HG02588 (cell line): ENCODE data around the gene NUMA1.

Experiments
- ATAC-seq: cut with Tn5 transposase; IDR thresholded peaks from one replicate; pipeline ENCODE4 v1.9.1; 2021; ENCODE audit warnings: mild to moderate bottlenecking, moderate library complexity; ENCODE audit not compliant: unreplicated experiment

The NUMA1 gene

GRCh38 chr11:72080326-72081183, at the start of gene NUMA1, which contains the start of gene LRRC51:
Gene NUMA1, minus strand, starts transcription at chr11:72080542. Its CDS starts 44,599 bp downstream, at chr11:72035943.
Gene LRRC51, plus strand, starts transcription at chr11:72080850. Its CDS starts 8,234 bp downstream, at chr11:72089084.
- peak; percentile 92 for ATAC-seq

- ATAC-seq = no peak
These were observed 49.0 kb upstream of the NUMA1 start for GRCh38 chr11:72129381-72129780.

GRCh38 chr11:72127923-72128322, 47.6 kb upstream of the NUMA1 start:
- ATAC-seq = no peak

- no peak for ATAC-seq
These were observed 45.6 kb upstream of the NUMA1 start for GRCh38 chr11:72125956-72126355.

- ATAC-seq = no peak
These were observed 43.7 kb upstream of the NUMA1 start for GRCh38 chr11:72124046-72124445.

- ATAC-seq = no peak
These were observed 42.8 kb upstream of the NUMA1 start for GRCh38 chr11:72123117-72123653.

GRCh38 chr11:72122607-72123006, 42.3 kb upstream of the NUMA1 start:
- ATAC-seq = no peak

GRCh38 chr11:72120930-72121329, 40.6 kb upstream of the NUMA1 start:
- ATAC-seq = no peak

GRCh38 chr11:72119198-72119597, 38.9 kb upstream of the NUMA1 start:
- ATAC-seq = no peak

- no peak for ATAC-seq
These were observed 35.8 kb upstream of the NUMA1 start for GRCh38 chr11:72116019-72116755.

GRCh38 chr11:72114570-72114969, 34.2 kb upstream of the NUMA1 start:
- ATAC-seq = no peak

GRCh38 chr11:72112978-72113808, 32.9 kb upstream of the NUMA1 start:
- ATAC-seq = no peak

- ATAC-seq = peak; percentile 85
These were observed 32.0 kb upstream of the NUMA1 start, which contains the start of gene ANAPC15 for GRCh38 chr11:72112143-72112977. Gene ANAPC15, minus strand, starts transcription at chr11:72112695. Its CDS starts 1,419 bp downstream, at chr11:72111276.

- ATAC-seq = peak; percentile 1
These were observed 31.2 kb upstream of the NUMA1 start for GRCh38 chr11:72111300-72112142.

- no peak for ATAC-seq
These were observed 25.5 kb upstream of the NUMA1 start, which contains the start of gene TOMT for GRCh38 chr11:72105888-72106287. Gene TOMT, plus strand, starts transcription at chr11:72105924. Its CDS starts 28 bp downstream, at chr11:72105952.

GRCh38 chr11:72103754-72104167, 23.4 kb upstream of the NUMA1 start:
- no peak for ATAC-seq

GRCh38 chr11:72102946-72103753, 22.8 kb upstream of the NUMA1 start, which contains the start of gene LAMTOR1:
Gene LAMTOR1, minus strand, starts transcription at chr11:72103297. Its CDS starts 73 bp downstream, at chr11:72103224.
- peak; percentile 81 for ATAC-seq

GRCh38 chr11:72102631-72102945, 22.2 kb upstream of the NUMA1 start:
- no peak for ATAC-seq
